Measurements from ENCODE around the gene STYK1. TPM values are rescaled to one million over a fixed set of nuclear protein-coding genes. Genes with fewer than 3 reads are reported as not detected.

STYK1 gene
- total and polyA plus RNA-seq, 9 of the 15 experiments (the other 6 are each of a cell fraction or from before 2014, with no cell fraction given), result 0.31 to 1.8 (median 0.64) TPM

Other genes starting within 250 kb of the STYK1 start
Only the 7 nearest of the 12 such genes appear.
- 2.3 and 2.9 TPM in 2 replicates for gene EIF2S3B, start 168.2 kb downstream of the STYK1 start, total RNA-seq (2014; rRNA removed)
- gene EIF2S3B, start 168.2 kb downstream of the STYK1 start, total RNA-seq (2014; rRNA removed; fragmentation: Illumina TruSeq; extraction: Trizol), result 5.1 and 6.0 TPM in 2 replicates
- gene EIF2S3B, start 168.2 kb downstream of the STYK1 start, total RNA-seq (2015; rRNA removed; fragmentation: Illumina TruSeq; extraction: Trizol), result 1.3 and 2.1 TPM in 2 replicates
- gene EIF2S3B, start 168.2 kb downstream of the STYK1 start, total RNA-seq (2021), result 0.64 and 1.3 TPM in 2 replicates
- 2.0 and 2.4 TPM in 2 replicates for gene EIF2S3B, start 168.2 kb downstream of the STYK1 start, polyA plus RNA-seq (2011; rRNA removed)
- 2.1 and 2.8 TPM in 2 replicates for gene EIF2S3B, start 168.2 kb downstream of the STYK1 start, polyA plus RNA-seq (2014; fragmentation: Illumina TruSeq; extraction: Trizol)
- gene EIF2S3B, start 168.2 kb downstream of the STYK1 start, polyA plus RNA-seq (2014; fragmentation: Nextera tagmentation; extraction: Ambion mirVana), result under 1 TPM; 0.45 to 0.73 TPM
- 1.5 TPM in 2 replicates for gene EIF2S3B, start 168.2 kb downstream of the STYK1 start, polyA plus RNA-seq (2014; rRNA removed)
- 50.7 and 57.0 TPM in 2 replicates for gene MAGOHB, start 60.4 kb downstream of the STYK1 start, total RNA-seq (2014; rRNA removed)
- 94.5 and 110 TPM in 2 replicates for gene MAGOHB, start 60.4 kb downstream of the STYK1 start, total RNA-seq (2014; rRNA removed; fragmentation: Illumina TruSeq; extraction: Trizol)
- 78.2 and 85.4 TPM in 2 replicates for gene MAGOHB, start 60.4 kb downstream of the STYK1 start, total RNA-seq (2015; rRNA removed; fragmentation: Illumina TruSeq; extraction: Trizol)
- 55.4 and 62.3 TPM in 2 replicates for gene MAGOHB, start 60.4 kb downstream of the STYK1 start, total RNA-seq (2021)
- 42.2 and 58.0 TPM in 2 replicates for gene MAGOHB, start 60.4 kb downstream of the STYK1 start, polyA plus RNA-seq (2011; rRNA removed)
- 34.5 and 34.7 TPM in 2 replicates for gene MAGOHB, start 60.4 kb downstream of the STYK1 start, polyA plus RNA-seq (2014; fragmentation: Illumina TruSeq; extraction: Trizol)
- 100 to 1,000 TPM; 168 to 177 TPM for gene MAGOHB, start 60.4 kb downstream of the STYK1 start, polyA plus RNA-seq (2014; fragmentation: Nextera tagmentation; extraction: Ambion mirVana)
- gene MAGOHB, start 60.4 kb downstream of the STYK1 start, polyA plus RNA-seq (2014; rRNA removed), result 79.6 and 87.9 TPM in 2 replicates
- gene YBX3, start 49.3 kb upstream of the STYK1 start, total RNA-seq (2014; rRNA removed), result 81.5 and 129 TPM in 2 replicates
- gene YBX3, start 49.3 kb upstream of the STYK1 start, total RNA-seq (2014; rRNA removed; fragmentation: Illumina TruSeq; extraction: Trizol), result 86.4 and 100 TPM in 2 replicates
- gene YBX3, start 49.3 kb upstream of the STYK1 start, total RNA-seq (2015; rRNA removed; fragmentation: Illumina TruSeq; extraction: Trizol), result 72.3 and 75.3 TPM in 2 replicates
- 196 and 210 TPM in 2 replicates for gene YBX3, start 49.3 kb upstream of the STYK1 start, total RNA-seq (2021)
- 36.7 and 64.4 TPM in 2 replicates for gene YBX3, start 49.3 kb upstream of the STYK1 start, polyA plus RNA-seq (2011; rRNA removed)
- gene YBX3, start 49.3 kb upstream of the STYK1 start, polyA plus RNA-seq (2014; fragmentation: Illumina TruSeq; extraction: Trizol), result 193 and 239 TPM in 2 replicates
- gene YBX3, start 49.3 kb upstream of the STYK1 start, polyA plus RNA-seq (2014; fragmentation: Nextera tagmentation; extraction: Ambion mirVana), result 10 to 100 TPM; 47.0 to 51.2 TPM
- 89.2 and 107 TPM in 2 replicates for gene YBX3, start 49.3 kb upstream of the STYK1 start, polyA plus RNA-seq (2014; rRNA removed)
- gene TAS2R7, start 128.6 kb upstream of the STYK1 start, total RNA-seq (2014; rRNA removed), result not detected in 2 replicates
- gene TAS2R7, start 128.6 kb upstream of the STYK1 start, total RNA-seq (2014; rRNA removed; fragmentation: Illumina TruSeq; extraction: Trizol), result not detected in 2 replicates
- not detected in 2 replicates for gene TAS2R7, start 128.6 kb upstream of the STYK1 start, total RNA-seq (2015; rRNA removed; fragmentation: Illumina TruSeq; extraction: Trizol)
- not detected in 2 replicates for gene TAS2R7, start 128.6 kb upstream of the STYK1 start, total RNA-seq (2021)
- gene TAS2R7, start 128.6 kb upstream of the STYK1 start, polyA plus RNA-seq (2011; rRNA removed), result not detected in 2 replicates
- gene TAS2R7, start 128.6 kb upstream of the STYK1 start, polyA plus RNA-seq (2014; fragmentation: Illumina TruSeq; extraction: Trizol), result not detected in 2 replicates
- not detected for gene TAS2R7, start 128.6 kb upstream of the STYK1 start, polyA plus RNA-seq (2014; fragmentation: Nextera tagmentation; extraction: Ambion mirVana)
- gene TAS2R7, start 128.6 kb upstream of the STYK1 start, polyA plus RNA-seq (2014; rRNA removed), result not detected in 2 replicates
- not detected in 2 replicates for gene TAS2R8, start 133.2 kb upstream of the STYK1 start, total RNA-seq (2014; rRNA removed)
- gene TAS2R8, start 133.2 kb upstream of the STYK1 start, total RNA-seq (2014; rRNA removed; fragmentation: Illumina TruSeq; extraction: Trizol), result not detected in 2 replicates
- not detected in 2 replicates for gene TAS2R8, start 133.2 kb upstream of the STYK1 start, total RNA-seq (2015; rRNA removed; fragmentation: Illumina TruSeq; extraction: Trizol)
- not detected in 2 replicates for gene TAS2R8, start 133.2 kb upstream of the STYK1 start, total RNA-seq (2021)
- gene TAS2R8, start 133.2 kb upstream of the STYK1 start, polyA plus RNA-seq (2011; rRNA removed), result not detected in 2 replicates
- not detected in 2 replicates for gene TAS2R8, start 133.2 kb upstream of the STYK1 start, polyA plus RNA-seq (2014; fragmentation: Illumina TruSeq; extraction: Trizol)
- not detected for gene TAS2R8, start 133.2 kb upstream of the STYK1 start, polyA plus RNA-seq (2014; fragmentation: Nextera tagmentation; extraction: Ambion mirVana)
- gene TAS2R8, start 133.2 kb upstream of the STYK1 start, polyA plus RNA-seq (2014; rRNA removed), result not detected in 2 replicates
- not detected in 2 replicates for gene TAS2R9, start 136.1 kb upstream of the STYK1 start, total RNA-seq (2014; rRNA removed)
- gene TAS2R9, start 136.1 kb upstream of the STYK1 start, total RNA-seq (2014; rRNA removed; fragmentation: Illumina TruSeq; extraction: Trizol), result not detected in 2 replicates
- not detected in 2 replicates for gene TAS2R9, start 136.1 kb upstream of the STYK1 start, total RNA-seq (2015; rRNA removed; fragmentation: Illumina TruSeq; extraction: Trizol)
- not detected in 2 replicates for gene TAS2R9, start 136.1 kb upstream of the STYK1 start, total RNA-seq (2021)
- gene TAS2R9, start 136.1 kb upstream of the STYK1 start, polyA plus RNA-seq (2011; rRNA removed), result not detected in 2 replicates
- gene TAS2R9, start 136.1 kb upstream of the STYK1 start, polyA plus RNA-seq (2014; fragmentation: Illumina TruSeq; extraction: Trizol), result not detected in 2 replicates
- gene TAS2R9, start 136.1 kb upstream of the STYK1 start, polyA plus RNA-seq (2014; fragmentation: Nextera tagmentation; extraction: Ambion mirVana), result not detected
- not detected in 2 replicates for gene TAS2R9, start 136.1 kb upstream of the STYK1 start, polyA plus RNA-seq (2014; rRNA removed)
- not detected in 2 replicates for gene TAS2R10, start 152.3 kb upstream of the STYK1 start, total RNA-seq (2014; rRNA removed)
- 0.16 and 0.22 TPM in 2 replicates for gene TAS2R10, start 152.3 kb upstream of the STYK1 start, total RNA-seq (2014; rRNA removed; fragmentation: Illumina TruSeq; extraction: Trizol)
- 0.51 and 0.53 TPM in 2 replicates for gene TAS2R10, start 152.3 kb upstream of the STYK1 start, total RNA-seq (2015; rRNA removed; fragmentation: Illumina TruSeq; extraction: Trizol)
- not detected in 2 replicates for gene TAS2R10, start 152.3 kb upstream of the STYK1 start, total RNA-seq (2021)
- gene TAS2R10, start 152.3 kb upstream of the STYK1 start, polyA plus RNA-seq (2011; rRNA removed), result not detected in 2 replicates
- not detected in 2 replicates for gene TAS2R10, start 152.3 kb upstream of the STYK1 start, polyA plus RNA-seq (2014; fragmentation: Illumina TruSeq; extraction: Trizol)
- gene TAS2R10, start 152.3 kb upstream of the STYK1 start, polyA plus RNA-seq (2014; fragmentation: Nextera tagmentation; extraction: Ambion mirVana), result not detected
- gene TAS2R10, start 152.3 kb upstream of the STYK1 start, polyA plus RNA-seq (2014; rRNA removed), result not detected in 2 replicates

Data from K562 (cell line).